T follicular helper cell (primary cell): ENCODE measurements around the gene DPP8.
"Not testable (repeated sequence)": the region's sequence is repeated elsewhere in the genome, so short reads cannot be mapped to it uniquely, and the experiment has no call there.

Experiments used
- DNase-seq: peaks from one replicate; pipeline ENCODE4 v3.0.0-alpha.2; 2020; ENCODE audit warnings: low read depth

Gene DPP8

DNA sequence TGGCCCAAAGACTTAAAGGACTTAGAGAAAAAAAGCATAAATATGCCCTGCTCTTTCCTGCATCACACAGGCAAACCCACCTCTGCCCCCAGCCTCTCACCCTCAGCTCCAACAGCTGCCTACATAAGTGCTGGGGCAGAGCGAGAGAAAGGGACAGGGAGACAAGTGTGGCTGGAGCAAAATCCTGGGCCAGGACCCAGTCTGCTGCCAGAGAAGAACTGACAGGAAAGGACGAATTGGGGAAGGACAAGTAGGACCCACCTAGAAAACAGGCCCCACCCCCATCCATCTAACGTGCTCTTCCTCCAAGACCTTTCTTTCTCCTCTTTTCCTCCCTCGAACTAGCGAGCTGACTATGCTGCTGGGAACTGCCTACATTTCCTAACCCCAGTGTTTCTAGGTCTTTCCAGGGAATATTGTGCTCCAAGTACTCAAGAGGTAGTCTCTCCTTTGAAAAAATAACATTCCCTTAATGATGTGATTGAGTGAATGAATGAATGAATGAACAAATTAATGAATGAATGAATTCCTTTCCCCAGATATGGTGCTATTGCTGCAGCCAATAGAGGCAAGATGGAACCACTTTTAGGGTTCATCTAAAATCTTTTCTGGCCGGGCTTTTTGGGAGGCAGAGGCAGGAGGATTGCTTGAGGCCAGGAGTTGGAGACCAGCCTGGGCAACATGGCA is 113.2 kb downstream of the DPP8 start:
- DNase-seq: no peak

DNA sequence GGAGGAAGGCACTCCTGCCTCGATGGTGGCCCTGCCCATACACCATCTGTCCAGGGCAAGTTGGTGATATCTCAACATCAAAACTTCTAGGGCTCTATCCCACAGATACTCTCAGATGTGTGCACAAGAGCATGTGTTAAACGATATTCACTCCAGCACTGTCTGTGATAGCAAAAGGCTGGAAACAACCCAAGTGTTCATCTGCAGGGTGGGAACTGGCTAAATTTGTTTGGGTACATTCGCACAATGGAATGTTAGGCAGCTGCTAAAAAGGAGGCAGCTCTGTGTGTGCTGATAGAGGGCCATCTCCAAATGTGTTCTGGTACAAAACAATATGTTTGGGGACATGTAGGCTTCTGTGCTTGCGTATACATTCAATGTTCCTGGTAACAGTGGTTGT is 114.5 kb downstream of the DPP8 start:
- DNase-seq: no peak

GRCh38 chr15:65401611-65402240 is 115.8 kb downstream of the DPP8 start:
- DNase-seq: no peak

GRCh38 chr15:65400760-65401610 is 116.5 kb downstream of the DPP8 start:
- DNase-seq: peak; percentile 25

GRCh38 chr15:65399997-65400396 is 117.5 kb downstream of the DPP8 start:
- no peak for DNase-seq

DNA sequence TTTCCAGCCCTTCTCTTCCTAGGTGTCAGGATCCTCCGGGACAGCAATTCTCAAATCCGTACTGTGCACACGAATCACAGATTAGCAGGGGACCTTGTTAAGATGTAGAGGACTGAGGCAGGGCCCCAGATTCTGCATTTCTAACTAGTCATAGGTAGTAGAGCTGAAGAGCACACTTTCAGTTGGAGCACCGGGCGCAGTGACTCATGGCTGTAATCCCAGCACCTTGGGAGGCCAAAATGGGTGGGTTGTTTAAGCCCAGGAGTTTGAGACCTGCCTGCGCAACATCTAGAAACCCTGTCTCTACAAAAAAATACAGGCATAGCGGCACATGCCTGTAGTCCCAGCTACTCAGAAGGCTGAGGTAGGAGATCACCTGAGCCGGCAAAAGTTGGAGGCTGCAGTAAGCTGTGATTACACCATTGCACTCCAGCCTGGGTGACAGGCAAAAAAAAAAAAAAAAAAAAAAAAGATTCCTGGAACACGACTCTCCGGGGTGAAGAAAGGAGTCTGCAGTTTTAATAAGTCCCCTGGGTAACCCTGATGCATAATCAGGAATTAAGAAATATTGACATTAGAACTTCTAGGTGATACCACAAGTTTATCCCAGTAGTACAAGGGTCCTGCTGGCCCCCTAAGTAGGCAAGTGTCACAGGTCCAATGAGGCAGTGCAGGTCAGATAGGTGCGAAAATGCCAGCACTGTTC is 118.3 kb downstream of the DPP8 start:
- DNase-seq: no peak

DNA sequence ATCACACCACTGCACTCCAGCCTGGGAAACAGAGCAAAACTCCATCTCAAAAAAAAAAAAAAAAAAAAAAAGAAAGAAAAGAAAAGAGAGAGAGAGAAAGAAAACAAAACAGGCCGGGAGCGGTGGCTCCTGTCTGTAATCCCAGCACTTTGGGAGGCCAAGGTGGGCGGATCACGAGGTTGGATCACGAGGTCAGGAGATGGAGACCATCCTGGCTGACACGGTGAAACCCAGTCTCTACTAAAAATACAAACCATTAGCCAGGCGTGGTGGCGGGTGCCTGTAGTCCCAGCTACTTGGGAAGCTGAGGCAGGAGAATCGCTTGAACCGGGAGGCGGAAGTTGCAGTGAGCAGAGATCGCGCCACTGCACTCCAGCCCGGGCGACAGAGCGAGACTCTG is 119.0 kb downstream of the DPP8 start:
- DNase-seq: not testable (repeated sequence)

- no peak for DNase-seq
Observed at GRCh38 chr15:65396965-65397317, 120.5 kb downstream of the DPP8 start.

DNA sequence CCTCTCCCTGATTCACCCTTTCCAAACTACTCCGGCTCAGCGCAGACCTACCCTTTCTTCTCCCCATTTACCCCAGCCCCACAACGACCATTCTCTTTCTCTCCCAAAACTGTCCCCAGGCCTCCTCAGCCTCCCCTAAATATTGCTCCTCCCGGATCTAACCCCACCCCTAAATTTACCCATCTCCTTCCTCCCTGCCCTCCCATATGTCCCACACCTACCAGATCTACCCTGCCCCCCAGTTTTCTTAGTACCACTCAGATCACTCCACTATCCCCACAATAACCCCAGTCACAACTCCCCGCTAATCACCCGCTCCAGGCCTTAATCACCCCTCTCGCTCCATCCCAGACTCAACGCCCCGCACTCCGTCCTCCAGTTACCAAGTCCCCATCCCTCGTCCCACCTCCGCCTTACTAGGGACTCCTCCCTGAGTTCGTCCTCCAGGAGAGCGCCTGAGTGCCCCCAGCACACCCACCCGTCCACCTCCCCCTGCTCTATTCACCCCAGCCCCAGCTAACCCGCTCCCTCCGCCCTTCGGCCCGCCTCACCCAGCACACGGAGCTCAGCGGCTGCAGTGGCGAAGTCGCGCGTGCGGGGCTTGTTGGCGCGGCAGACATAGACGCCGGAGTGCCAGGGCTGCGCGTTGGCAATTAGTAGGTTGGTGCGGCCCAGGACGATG is 121.1 kb downstream of the DPP8 start:
- no peak for DNase-seq

GRCh38 chr15:65395567-65396202 is 121.8 kb downstream of the DPP8 start:
- no peak for DNase-seq

GRCh38 chr15:65394936-65395335 is 122.6 kb downstream of the DPP8 start:
- DNase-seq: no peak

- DNase-seq: no peak
Observed at GRCh38 chr15:65394280-65394789, 123.2 kb downstream of the DPP8 start.

DNA sequence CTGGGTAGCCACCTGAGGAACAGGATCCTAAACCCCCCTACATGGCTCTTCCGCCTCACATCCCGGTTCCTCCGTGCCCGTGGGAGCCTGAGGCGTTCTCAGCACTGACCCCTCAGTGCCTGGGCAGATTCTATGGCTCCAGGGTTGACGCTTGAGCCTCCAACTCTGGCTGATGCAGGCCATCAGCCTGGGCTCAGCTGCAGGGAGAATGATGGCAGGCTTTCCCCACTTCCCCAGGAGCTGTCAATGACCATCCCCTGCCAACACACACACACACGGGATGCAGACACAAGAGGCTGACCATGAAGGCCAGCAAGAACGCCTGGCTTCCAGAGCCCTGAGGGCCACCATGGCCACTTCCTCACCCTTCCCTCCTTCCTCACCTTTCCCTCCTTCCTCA is 123.9 kb downstream of the DPP8 start:
- no peak for DNase-seq

- DNase-seq: no peak
Observed at GRCh38 chr15:65393091-65393490, 124.4 kb downstream of the DPP8 start.
